HUDEP-2 (cell line): ENCODE results near the gene DLK2.
"Not testable (repeated sequence)": the region's sequence is repeated elsewhere in the genome, so short reads cannot be mapped to it uniquely, and the experiment has no call there.

Source experiments
- DNase-seq, 76 experiments: peaks; one replicate each; lab custom pipeline; 2025; ENCODE audit not compliant: unreplicated experiment in 76 of 76; lab: John Stamatoyannopoulos, UW

The DLK2 gene

GRCh38 chr6:43455531-43456428 is at the start of gene DLK2:
Gene DLK2, minus strand, starts transcription at chr6:43455548. Its CDS starts 723 bp downstream, at chr6:43454825.
- DNase-seq, result peak in 41 of 76 experiments; percentile 11 to 63 (median 28)

GRCh38 chr6:43503443-43503842 is 48.1 kb upstream of the DLK2 start:
- no peak for DNase-seq

- DNase-seq, result no peak
Measured at GRCh38 chr6:43502666-43503065, 47.3 kb upstream of the DLK2 start.

- no peak for DNase-seq
Measured at GRCh38 chr6:43500921-43501320, 45.6 kb upstream of the DLK2 start.

GRCh38 chr6:43499028-43499815 is 43.9 kb upstream of the DLK2 start:
- DNase-seq, result no peak

GRCh38 chr6:43498291-43498690 is 42.9 kb upstream of the DLK2 start:
- DNase-seq, result not testable (repeated sequence)

- no peak for DNase-seq
Measured at GRCh38 chr6:43497689-43498088, 42.3 kb upstream of the DLK2 start.

GRCh38 chr6:43497129-43497396 is 41.7 kb upstream of the DLK2 start:
- no peak for DNase-seq

GRCh38 chr6:43496370-43497128 is 41.2 kb upstream of the DLK2 start:
- DNase-seq, result peak in 12 of 76 experiments; percentile 14 to 44 (median 19)

GRCh38 chr6:43495409-43495941 is 40.1 kb upstream of the DLK2 start:
- DNase-seq, result no peak

GRCh38 chr6:43494766-43495165 is 39.4 kb upstream of the DLK2 start:
- no peak for DNase-seq

- DNase-seq, result no peak
Measured at GRCh38 chr6:43494321-43494720, 39.0 kb upstream of the DLK2 start.

- DNase-seq, result no peak
Measured at GRCh38 chr6:43493833-43494232, 38.5 kb upstream of the DLK2 start.

GRCh38 chr6:43493230-43493629 is 37.9 kb upstream of the DLK2 start:
- DNase-seq, result no peak

GRCh38 chr6:43492673-43493072 is 37.3 kb upstream of the DLK2 start:
- no peak for DNase-seq

- peak in 66 of 76 experiments; percentile 15 to 90 (median 64) for DNase-seq
Measured at GRCh38 chr6:43491750-43492661, 36.7 kb upstream of the DLK2 start.

GRCh38 chr6:43490523-43490939 is 35.2 kb upstream of the DLK2 start:
- DNase-seq, result no peak

- no peak for DNase-seq
Measured at GRCh38 chr6:43489277-43490072, 34.1 kb upstream of the DLK2 start.

GRCh38 chr6:43488667-43489276 is 33.4 kb upstream of the DLK2 start:
- DNase-seq, result no peak
